ENCODE results near the gene SPEN.

- TF ChIP-seq EZH2phosphoT487 (IDR thresholded peaks at IDR 0.05; ENCODE audit: low read length), result no peak
- TF ChIP-seq CTCF (IDR thresholded peaks at IDR 0.05; ENCODE audit: low read length), result no peak
Measured at GRCh38 chr1:15900662-15901279, 53.3 kb downstream of the SPEN start.

All from MM.1S (cell line).